Stomach smooth muscle (tissue), 2 donors: ENCODE measurements around the gene GGA2.
"Not testable (repeated sequence)": the region's sequence is repeated elsewhere in the genome, so short reads cannot be mapped to it uniquely, and the experiment has no call there.

Experiments used
- H3K27ac ChIP-seq: one replicate; pipeline ENCODE4 v1.7.0; 2013; ENCODE audit warnings: mild to moderate bottlenecking, low read length, inconsistent platforms
- H3K27me3 ChIP-seq, 2 donors: one replicate each; pipeline ENCODE4 v1.7.0; 2013; ENCODE audit warnings: low read length in 2 of 2; ENCODE audit not compliant: insufficient read depth in 2 of 2, control insufficient read depth in 1 of 2
- H3K36me3 ChIP-seq, 2 donors: one replicate each; pipeline ENCODE4 v1.7.0; 2013; ENCODE audit warnings: low read length in 2 of 2; ENCODE audit not compliant: control insufficient read depth in 2 of 2, insufficient read depth in 2 of 2
- H3K4me1 ChIP-seq: one replicate; pipeline ENCODE4 v1.7.0; 2013; ENCODE audit warnings: low read length; ENCODE audit not compliant: control insufficient read depth, insufficient read depth
- H3K4me3 ChIP-seq, 2 donors: one replicate each; pipeline ENCODE4 v1.7.0; 2013; ENCODE audit warnings: low read length in 2 of 2
- H3K9ac ChIP-seq, 2 donors: one replicate each; pipeline ENCODE4 v1.7.0; 2013; ENCODE audit warnings: low read length in 2 of 2, mild to moderate bottlenecking in 1 of 2
- H3K9me3 ChIP-seq, 2 donors: one replicate each; pipeline ENCODE4 v1.7.0; 2013; ENCODE audit warnings: low read length in 2 of 2; ENCODE audit not compliant: control insufficient read depth in 2 of 2
- donor health status: healthy.
- donor health status: Pancreatic carcinoma.

GGA2 gene

GRCh38 chr16:23469814-23470213 is 40.5 kb downstream of the GGA2 start:
- no peak overlapping the region for H3K9ac ChIP-seq
- H3K36me3 ChIP-seq, result peaks cover 41 to 53% of the 10 kb centered on the region in 2 donors
- no peaks in the 10 kb centered on the region for H3K27me3 ChIP-seq
- H3K9me3 ChIP-seq, result no peaks in the 10 kb centered on the region
- H3K27ac ChIP-seq, result no peak overlapping the region
- no peak overlapping the region for H3K4me3 ChIP-seq
- H3K4me1 ChIP-seq, result no peaks in the 10 kb centered on the region

GRCh38 chr16:23466162-23466885 is 44.0 kb downstream of the GGA2 start:
- Histone ChIP-seq H3K36me3 (peaks cover 37 to 40% of the 10 kb centered on the region in 2 donors), H3K4me1 (peaks cover 6% of the 10 kb centered on the region), H3K27me3 (no peaks in the 10 kb centered on the region), H3K4me3 (no peak overlapping the region), H3K27ac (no peak overlapping the region), H3K9me3 (no peaks in the 10 kb centered on the region), H3K9ac (no peak overlapping the region)

GRCh38 chr16:23465179-23465578 is 45.1 kb downstream of the GGA2 start:
- H3K36me3 ChIP-seq, result peaks cover 35 to 39% of the 10 kb centered on the region in 2 donors
- no peak overlapping the region for H3K27ac ChIP-seq

DNA sequence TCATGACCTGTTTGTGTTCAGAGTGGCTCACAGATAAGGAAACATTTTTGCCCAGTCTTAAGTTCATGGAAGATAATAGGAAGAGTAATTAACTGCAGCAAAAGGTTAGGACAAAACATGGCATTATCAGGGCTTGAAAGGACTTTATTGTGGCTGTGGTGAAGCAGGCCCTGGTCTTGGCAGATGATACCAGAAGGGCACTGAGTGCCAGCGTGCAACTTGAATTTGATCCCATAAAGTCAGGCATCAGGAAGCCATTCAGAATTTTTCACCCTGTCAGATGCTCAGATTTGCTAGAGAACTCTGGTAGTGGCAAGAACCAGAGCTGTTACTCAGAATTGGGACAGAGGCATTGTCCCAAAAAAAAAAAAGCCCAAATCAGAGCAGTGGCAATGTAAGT is 46.1 kb downstream of the GGA2 start:
- H3K4me1 ChIP-seq, result peaks cover 6% of the 10 kb centered on the region
- no peak overlapping the region for H3K4me3 ChIP-seq
- no peaks in the 10 kb centered on the region for H3K9me3 ChIP-seq
- H3K36me3 ChIP-seq, result peaks cover 25 to 30% of the 10 kb centered on the region in 2 donors
- H3K27me3 ChIP-seq, result no peaks in the 10 kb centered on the region
- no peak overlapping the region for H3K9ac ChIP-seq
- no peak overlapping the region for H3K27ac ChIP-seq

More at GRCh38 chr16:23465179-23465578, 45.1 kb downstream of the GGA2 start:
- Histone ChIP-seq H3K9ac (no peak overlapping the region), H3K27me3 (no peaks in the 10 kb centered on the region), H3K4me1 (peaks cover 6% of the 10 kb centered on the region), H3K9me3 (no peaks in the 10 kb centered on the region), H3K4me3 (no peak overlapping the region)

DNA sequence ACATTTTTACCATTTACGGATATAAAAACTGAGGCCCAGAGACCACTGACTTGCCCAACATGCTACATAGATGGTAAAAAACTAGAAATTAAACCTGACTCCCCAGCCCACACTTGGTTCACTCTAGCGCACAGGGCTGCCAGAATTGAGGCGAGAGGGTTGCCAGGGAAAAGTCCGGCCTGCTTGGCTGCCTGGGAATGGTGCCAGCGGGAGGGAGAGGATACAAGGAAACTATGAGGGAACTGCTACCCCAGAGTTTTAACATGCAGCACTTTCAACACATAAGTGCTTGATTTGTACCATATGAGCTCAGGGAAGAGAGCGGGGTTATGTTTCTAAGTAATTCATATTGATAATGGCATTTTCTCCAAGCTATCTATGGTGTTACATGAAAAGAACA is 47.3 kb downstream of the GGA2 start:
- H3K4me1 ChIP-seq, H3K27me3 ChIP-seq, H3K9ac ChIP-seq, H3K4me3 ChIP-seq, H3K9me3 ChIP-seq, H3K27ac ChIP-seq: not testable (repeated sequence)
- H3K36me3 ChIP-seq, result peaks cover 20 to 23% of the 10 kb centered on the region in 2 donors

GRCh38 chr16:23453338-23454052 is 56.8 kb downstream of the GGA2 start:
- peaks cover 20% of the 10 kb centered on the region for H3K4me1 ChIP-seq
- peak overlapping the region; percentile 78 to 92 for H3K9ac ChIP-seq
- H3K9me3 ChIP-seq, result no peaks in the 10 kb centered on the region
- no peak overlapping the region for H3K27ac ChIP-seq
- no peaks in the 10 kb centered on the region for H3K27me3 ChIP-seq
- peak overlapping the region; percentile 78 to 99 for H3K4me3 ChIP-seq
- no peaks in the 10 kb centered on the region for H3K36me3 ChIP-seq

GRCh38 chr16:23452572-23453337 is 57.5 kb downstream of the GGA2 start, which contains the start of gene COG7:
Gene COG7, minus strand, starts transcription at chr16:23453189. Its CDS starts 195 bp downstream, at chr16:23452994.
- peaks cover 20% of the 10 kb centered on the region for H3K4me1 ChIP-seq
- H3K27me3 ChIP-seq, result no peaks in the 10 kb centered on the region
- no peaks in the 10 kb centered on the region for H3K9me3 ChIP-seq
- H3K36me3 ChIP-seq, result no peaks in the 10 kb centered on the region
- H3K27ac ChIP-seq, result peak within 1 kb of the TSS; percentile 74
- H3K9ac ChIP-seq, result peak within 1 kb of the TSS; percentile 78 to 92
- H3K4me3 ChIP-seq, result peak within 1 kb of the TSS; percentile 78 to 99

DNA sequence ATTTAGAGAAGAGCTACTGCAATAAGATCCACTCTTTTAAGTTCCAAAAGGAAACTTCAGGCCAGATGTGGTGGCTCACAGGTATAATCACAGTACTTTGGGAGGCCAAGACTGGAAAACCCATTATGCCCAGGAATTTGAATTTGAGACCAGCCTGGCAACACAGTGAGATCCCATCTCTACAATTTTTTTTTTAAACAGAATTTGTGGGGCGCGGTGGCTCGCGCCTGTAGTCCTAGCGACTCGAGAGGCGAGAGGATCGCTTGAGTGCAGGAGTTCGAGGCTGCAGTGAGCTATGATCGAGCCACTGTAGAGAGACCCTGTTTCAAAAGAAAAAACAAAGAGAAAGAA is 58.1 kb downstream of the GGA2 start:
- Histone ChIP-seq H3K36me3 (no peaks in the 10 kb centered on the region), H3K4me1 (peaks cover 20% of the 10 kb centered on the region), H3K27me3 (no peaks in the 10 kb centered on the region), H3K4me3 (peak overlapping the region; percentile 78 to 99), H3K27ac (peak overlapping the region; percentile 74), H3K9ac (peak overlapping the region; percentile 78 to 92), H3K9me3 (no peaks in the 10 kb centered on the region)

- H3K9ac ChIP-seq, result no peak overlapping the region
- H3K9me3 ChIP-seq, result no peaks in the 10 kb centered on the region
These were observed 61.9 kb downstream of the GGA2 start for GRCh38 chr16:23448392-23448791.

DNA sequence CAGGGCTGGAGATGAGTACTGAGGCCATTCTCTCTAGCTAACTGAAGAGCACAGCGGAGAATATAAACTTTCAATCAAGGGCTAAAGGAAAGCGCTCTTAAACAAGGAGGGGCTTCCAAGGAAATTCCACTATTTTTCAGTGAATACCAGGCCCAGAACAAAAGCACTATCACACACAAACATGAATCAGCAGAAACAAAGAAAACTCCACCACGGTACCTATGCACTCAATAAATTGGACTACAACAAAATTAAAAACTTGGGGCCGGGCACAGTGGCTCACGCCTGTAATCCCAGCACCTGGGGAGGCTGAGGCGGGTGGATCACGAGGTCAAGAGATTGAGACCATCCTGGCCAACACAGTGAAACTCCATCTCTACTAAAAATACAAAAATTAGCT is 72.8 kb downstream of the GGA2 start:
- not testable (repeated sequence) for H3K27me3 ChIP-seq, H3K9ac ChIP-seq, H3K4me3 ChIP-seq, H3K4me1 ChIP-seq, H3K9me3 ChIP-seq, H3K27ac ChIP-seq
- H3K36me3 ChIP-seq, result peaks cover 34 to 39% of the 10 kb centered on the region in 2 donors

More at GRCh38 chr16:23448392-23448791, 61.9 kb downstream of the GGA2 start:
- no peaks in the 10 kb centered on the region for H3K27me3 ChIP-seq
- peaks cover 17% of the 10 kb centered on the region for H3K4me1 ChIP-seq
- peaks cover 13 to 16% of the 10 kb centered on the region in 2 donors for H3K36me3 ChIP-seq
- H3K27ac ChIP-seq, result no peak overlapping the region
- H3K4me3 ChIP-seq, result no peak overlapping the region
